ENCODE measurements around the gene IFNA1. TPM values are rescaled to one million over a fixed set of nuclear protein-coding genes. Genes with fewer than 3 reads are reported as not detected.

IFNA1 gene
- total RNA-seq, 1 donor from 2014 or later, result not detected

DNA sequence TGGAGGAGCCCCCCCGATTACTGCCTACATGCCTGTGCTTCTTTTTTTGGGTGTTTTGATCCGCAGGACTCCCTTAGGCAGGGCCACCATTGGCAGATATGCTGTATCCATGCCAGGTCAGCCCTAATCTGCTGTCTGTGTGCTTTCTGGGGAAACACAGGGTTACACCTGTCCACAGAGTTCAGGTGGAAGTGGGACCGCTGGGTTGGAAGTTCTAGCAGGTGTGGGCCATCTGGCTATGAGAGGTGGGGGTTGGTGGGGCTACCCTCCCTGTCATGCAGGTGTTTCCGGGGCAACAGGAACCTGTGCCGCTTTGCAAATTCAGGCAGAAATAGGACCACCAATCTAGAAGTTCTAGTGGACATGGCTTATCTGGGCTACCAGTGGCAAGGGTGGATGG, 24.9 kb downstream of the IFNA1 start:
- Mint-ChIP-seq H3K4me3 (ENCODE audit: unreplicated experiment) (no peak overlapping the region), H3K36me3 (ENCODE audit: unreplicated experiment) (peaks cover 8% of the 10 kb centered on the region), H3K27ac (ENCODE audit: unreplicated experiment) (no peak overlapping the region), H3K9me3 (ENCODE audit: unreplicated experiment) (peaks cover 1% of the 10 kb centered on the region), H3K27me3 (ENCODE audit: unreplicated experiment) (peaks cover 2% of the 10 kb centered on the region), H3K4me1 (ENCODE audit: low read depth, unreplicated experiment) (no peaks in the 10 kb centered on the region)
- DNase-seq, result no peak
- TF ChIP-seq CTCF (IDR thresholded peaks at IDR 0.05; ENCODE audit: partially characterized antibody, unreplicated experiment), result no peak

DNA sequence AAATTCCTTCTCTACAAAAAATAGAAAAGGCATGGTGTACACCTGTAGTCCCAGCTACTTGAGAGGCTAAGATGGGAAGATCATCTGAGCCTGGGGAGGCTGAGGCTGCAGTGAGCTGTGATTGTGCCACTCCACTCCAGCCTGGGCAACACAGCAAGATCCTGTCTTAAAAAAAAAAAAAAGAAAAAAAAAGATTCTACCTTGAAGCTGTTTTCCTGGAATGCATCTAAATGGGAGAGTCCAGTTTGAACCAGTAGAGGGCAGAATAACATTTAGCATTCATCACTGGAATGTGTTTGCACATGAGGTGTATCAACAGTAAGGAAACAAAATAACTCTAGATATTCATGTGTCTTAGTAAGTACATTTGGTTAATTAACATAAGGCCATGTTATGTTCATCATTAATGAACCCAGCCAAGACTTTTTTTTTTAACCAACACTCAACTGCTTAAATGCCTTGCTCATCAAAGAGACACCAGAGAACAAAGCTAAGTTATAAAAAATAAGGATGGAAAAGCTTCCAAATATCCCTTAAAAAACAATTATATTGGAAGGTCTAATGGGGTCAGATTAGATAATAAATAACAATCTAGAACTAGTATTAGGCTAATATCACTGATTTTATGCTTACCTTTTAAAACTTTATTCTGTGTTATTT, 25.8 kb downstream of the IFNA1 start:
- H3K4me1 Mint-ChIP-seq (ENCODE audit: low read depth, unreplicated experiment), result no peaks in the 10 kb centered on the region
- no peak for DNase-seq
- no peak overlapping the region for H3K4me3 Mint-ChIP-seq (ENCODE audit: unreplicated experiment)
- peaks cover 1% of the 10 kb centered on the region for H3K9me3 Mint-ChIP-seq (ENCODE audit: unreplicated experiment)
- peaks cover 8% of the 10 kb centered on the region for H3K36me3 Mint-ChIP-seq (ENCODE audit: unreplicated experiment)
- no peak overlapping the region for H3K27ac Mint-ChIP-seq (ENCODE audit: unreplicated experiment)
- peaks cover 2% of the 10 kb centered on the region for H3K27me3 Mint-ChIP-seq (ENCODE audit: unreplicated experiment)
- TF ChIP-seq CTCF (IDR thresholded peaks at IDR 0.05; ENCODE audit: partially characterized antibody, unreplicated experiment), result peak; percentile 79

DNA sequence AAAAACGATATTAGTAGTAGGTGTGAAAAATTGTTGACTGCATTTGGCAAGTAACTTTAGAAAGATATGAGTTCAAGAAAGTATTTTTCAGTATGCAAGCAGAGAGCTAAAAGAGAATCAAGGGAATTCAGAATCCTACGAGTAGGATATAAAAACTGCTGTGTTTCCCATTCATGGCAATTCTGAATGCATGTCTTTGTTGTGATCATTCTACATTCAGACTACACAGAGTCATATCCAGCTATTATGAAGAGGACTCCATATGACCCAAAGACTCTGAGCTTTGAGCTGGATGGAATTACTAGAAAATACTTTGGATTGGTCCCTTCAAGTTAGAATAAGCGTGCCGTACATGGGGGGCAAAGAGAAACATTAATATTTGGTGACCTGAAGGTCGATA, 29.9 kb downstream of the IFNA1 start:
- Mint-ChIP-seq H3K36me3 (ENCODE audit: unreplicated experiment) (no peaks in the 10 kb centered on the region), H3K27ac (ENCODE audit: unreplicated experiment) (no peak overlapping the region), H3K4me1 (ENCODE audit: low read depth, unreplicated experiment) (no peaks in the 10 kb centered on the region), H3K27me3 (ENCODE audit: unreplicated experiment) (no peaks in the 10 kb centered on the region), H3K9me3 (ENCODE audit: unreplicated experiment) (no peaks in the 10 kb centered on the region), H3K4me3 (ENCODE audit: unreplicated experiment) (no peak overlapping the region)
- DNase-seq, result no peak
- no peak for TF ChIP-seq CTCF (IDR thresholded peaks at IDR 0.05; ENCODE audit: partially characterized antibody, unreplicated experiment)

DNA sequence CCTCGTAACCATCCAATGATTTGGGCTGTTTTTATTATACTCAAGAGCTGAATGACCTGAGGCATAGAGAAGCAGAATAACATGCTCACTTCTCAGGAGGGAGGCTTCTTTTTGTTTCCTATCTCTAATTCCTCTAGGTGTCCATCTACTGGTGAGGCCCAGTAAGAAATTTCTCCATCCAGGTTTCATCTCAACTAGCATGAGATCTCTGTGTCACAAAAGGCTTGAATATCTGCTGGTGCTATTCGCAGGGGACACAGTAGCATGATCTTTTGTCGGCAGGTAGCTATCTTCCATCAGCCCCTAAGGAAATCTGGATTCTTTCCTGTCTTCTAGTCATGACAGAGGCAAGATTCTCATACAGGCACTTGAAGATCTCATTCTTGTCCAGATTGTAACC, 33.0 kb downstream of the IFNA1 start:
- no peaks in the 10 kb centered on the region for H3K9me3 Mint-ChIP-seq (ENCODE audit: unreplicated experiment)
- no peaks in the 10 kb centered on the region for H3K4me1 Mint-ChIP-seq (ENCODE audit: low read depth, unreplicated experiment)
- no peaks in the 10 kb centered on the region for H3K27me3 Mint-ChIP-seq (ENCODE audit: unreplicated experiment)
- H3K36me3 Mint-ChIP-seq (ENCODE audit: unreplicated experiment), result no peaks in the 10 kb centered on the region
- DNase-seq, result no peak
- no peak for TF ChIP-seq CTCF (IDR thresholded peaks at IDR 0.05; ENCODE audit: partially characterized antibody, unreplicated experiment)
- no peak overlapping the region for H3K4me3 Mint-ChIP-seq (ENCODE audit: unreplicated experiment)
- H3K27ac Mint-ChIP-seq (ENCODE audit: unreplicated experiment), result no peak overlapping the region

- no peak for TF ChIP-seq CTCF (IDR thresholded peaks at IDR 0.05; ENCODE audit: partially characterized antibody, unreplicated experiment)
- no peak overlapping the region for H3K27ac Mint-ChIP-seq (ENCODE audit: unreplicated experiment)
- H3K9me3 Mint-ChIP-seq (ENCODE audit: unreplicated experiment), result no peaks in the 10 kb centered on the region
- no peaks in the 10 kb centered on the region for H3K4me1 Mint-ChIP-seq (ENCODE audit: low read depth, unreplicated experiment)
- DNase-seq, result no peak
- no peaks in the 10 kb centered on the region for H3K36me3 Mint-ChIP-seq (ENCODE audit: unreplicated experiment)
- H3K27me3 Mint-ChIP-seq (ENCODE audit: unreplicated experiment), result no peaks in the 10 kb centered on the region
- H3K4me3 Mint-ChIP-seq (ENCODE audit: unreplicated experiment), result no peak overlapping the region
Observed at GRCh38 chr9:21477466-21477865, 37.2 kb downstream of the IFNA1 start.

All from glutamatergic neuron (in vitro differentiated cells).